GM18511 (cell line): ENCODE measurements around the gene RNU1-3.
"Not testable (repeated sequence)": the region's sequence is repeated elsewhere in the genome, so short reads cannot be mapped to it uniquely, and the experiment has no call there.

Experiments
- ATAC-seq: cut with Tn5 transposase; IDR thresholded peaks from one replicate; pipeline ENCODE4 v1.9.1; 2021; ENCODE audit warnings: mild to moderate bottlenecking, moderate library complexity; ENCODE audit not compliant: unreplicated experiment

Gene RNU1-3

GRCh38 chr1:16621681-16622315, 45.0 kb downstream of the RNU1-3 start:
- ATAC-seq = not testable (repeated sequence)

DNA sequence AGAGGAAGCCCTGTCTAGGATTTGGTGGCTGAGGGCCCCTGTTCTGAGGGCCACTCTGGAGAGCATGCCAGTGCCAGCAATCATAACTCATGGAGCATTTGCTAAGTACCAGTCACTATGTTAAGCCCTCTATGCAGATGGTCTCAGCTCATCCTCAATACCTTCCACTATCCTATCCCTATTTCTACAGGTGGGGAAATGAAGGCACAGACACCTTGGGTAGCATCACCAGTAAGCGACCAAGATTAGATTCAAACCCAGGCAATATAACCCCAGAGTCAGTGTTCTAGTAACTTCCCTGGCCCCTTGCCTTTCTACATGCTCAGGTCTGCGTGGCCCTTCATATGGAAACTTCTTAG, 45.5 kb downstream of the RNU1-3 start:
- no peak for ATAC-seq

GRCh38 chr1:16619803-16620501, 46.8 kb downstream of the RNU1-3 start:
- ATAC-seq = not testable (repeated sequence)

GRCh38 chr1:16618719-16619118, 48.0 kb downstream of the RNU1-3 start:
- ATAC-seq = no peak

- ATAC-seq = no peak
Measured at GRCh38 chr1:16617778-16618580, 48.8 kb downstream of the RNU1-3 start.

GRCh38 chr1:16617114-16617631, 49.6 kb downstream of the RNU1-3 start:
- no peak for ATAC-seq
